Spleen (tissue), 7 donors: ENCODE measurements around the gene ACCS.

Experiments
- POLR2A ChIP-seq, 3 donors: fragments of 450-650 bp; IDR thresholded peaks; one replicate each; pipeline ENCODE4 v1.5.1; 2017; ENCODE audit warnings: antibody characterized with exemption in 3 of 3, mild to moderate bottlenecking in 1 of 3
- POLR2AphosphoS5 ChIP-seq, 3 donors: sonication (generic); formaldehyde crosslinking; IDR thresholded peaks; one replicate each; pipeline ENCODE4 v1.5.1; 2017; ENCODE audit warnings: antibody characterized with exemption in 3 of 3
- TF ChIP-seq, protein P1 (sequence below), 11 experiments: fragments of 200-600 bp in 7 of 11; fragments of 450-650 bp in 4 of 11; sonication (generic) in 4 of 11; IDR thresholded peaks in 8 of 11; conservative IDR thresholded peaks in 3 of 11; 1 replicate in 7 of 11; 2 replicates in 4 of 11; pipeline versions ENCODE4 v1.4.0 to v1.8.0; 2016 to 2021; ENCODE audit warnings: antibody characterized with exemption in 11 of 11, inconsistent platforms in 4 of 11, mild to moderate bottlenecking in 1 of 11
- donor health status: DM: no; HTN: no; CAD: no; lungs with moderate emphysema.
- donor health status: DM: no; HTN: no; CAD: no.
- donor health status: DM: no; HTN: no; CAD: no.

GRCh38 chr11:44018829-44019228 lies 47.2 kb upstream of the ACCS start:
- TF ChIP-seq, protein P1, sequence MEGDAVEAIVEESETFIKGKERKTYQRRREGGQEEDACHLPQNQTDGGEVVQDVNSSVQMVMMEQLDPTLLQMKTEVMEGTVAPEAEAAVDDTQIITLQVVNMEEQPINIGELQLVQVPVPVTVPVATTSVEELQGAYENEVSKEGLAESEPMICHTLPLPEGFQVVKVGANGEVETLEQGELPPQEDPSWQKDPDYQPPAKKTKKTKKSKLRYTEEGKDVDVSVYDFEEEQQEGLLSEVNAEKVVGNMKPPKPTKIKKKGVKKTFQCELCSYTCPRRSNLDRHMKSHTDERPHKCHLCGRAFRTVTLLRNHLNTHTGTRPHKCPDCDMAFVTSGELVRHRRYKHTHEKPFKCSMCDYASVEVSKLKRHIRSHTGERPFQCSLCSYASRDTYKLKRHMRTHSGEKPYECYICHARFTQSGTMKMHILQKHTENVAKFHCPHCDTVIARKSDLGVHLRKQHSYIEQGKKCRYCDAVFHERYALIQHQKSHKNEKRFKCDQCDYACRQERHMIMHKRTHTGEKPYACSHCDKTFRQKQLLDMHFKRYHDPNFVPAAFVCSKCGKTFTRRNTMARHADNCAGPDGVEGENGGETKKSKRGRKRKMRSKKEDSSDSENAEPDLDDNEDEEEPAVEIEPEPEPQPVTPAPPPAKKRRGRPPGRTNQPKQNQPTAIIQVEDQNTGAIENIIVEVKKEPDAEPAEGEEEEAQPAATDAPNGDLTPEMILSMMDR (IDR thresholded peaks at IDR 0.05 in 8 of 11, conservative IDR thresholded peaks at IDR 0.05 in 3 of 11) = no peak
- TF ChIP-seq POLR2A (IDR thresholded peaks at IDR 0.05) = no peak
- no peak for TF ChIP-seq POLR2AphosphoS5 (IDR thresholded peaks at IDR 0.05)
